ENCODE results near the gene FAM185A. TPM values are rescaled to one million over a fixed set of nuclear protein-coding genes. Genes with fewer than 3 reads are reported as not detected.
"Not testable (repeated sequence)": the region's sequence is repeated elsewhere in the genome, so short reads cannot be mapped to it uniquely, and the experiment has no call there.

FAM185A gene
- total RNA-seq, 4 donors from 2014 or later: 8.9 to 36.3 (median 13.0) TPM

DNA sequence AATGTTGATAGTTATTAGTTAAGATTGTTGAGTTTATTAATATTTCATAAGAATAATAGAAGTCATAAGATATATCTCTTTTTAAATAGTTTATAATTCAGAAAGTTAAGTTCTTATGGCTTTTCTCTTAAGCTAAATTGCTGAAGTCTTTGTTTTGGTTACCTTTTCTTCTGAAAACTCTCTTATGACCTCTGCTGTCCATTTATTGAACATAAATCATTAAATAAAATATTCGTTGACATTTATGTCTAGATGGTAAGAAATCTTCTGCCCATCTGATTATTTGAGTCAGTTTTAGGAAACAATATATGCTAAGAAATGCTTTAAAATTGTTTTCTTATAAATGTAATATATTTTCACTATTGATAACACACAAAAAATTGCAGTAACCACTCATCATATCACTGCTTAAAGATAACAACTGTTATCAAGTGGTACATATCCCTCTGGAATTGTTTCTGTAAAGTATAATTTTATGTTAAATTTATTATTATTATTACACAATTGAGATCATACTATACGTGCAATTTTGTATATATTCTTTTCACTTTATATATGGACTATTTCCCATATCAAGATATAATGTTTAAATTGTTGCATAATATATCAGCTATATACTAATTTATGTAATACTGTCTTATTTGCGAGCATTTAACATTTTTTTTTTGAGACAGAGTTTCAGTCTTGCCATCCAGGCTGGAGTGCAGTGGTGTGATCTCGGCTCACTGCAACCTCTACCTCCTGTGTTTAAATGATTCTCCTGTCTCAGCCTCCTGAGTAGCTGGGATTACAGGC is 3.1 kb upstream of the FAM185A start:
- not testable (repeated sequence) for H3K27ac ChIP-seq, H3K36me3 ChIP-seq, H3K4me3 ChIP-seq, H3K9me3 ChIP-seq, H3K27me3 ChIP-seq, ATAC-seq
- H3K4me1 ChIP-seq: peaks cover 0 to 43% (median 8%) of the 10 kb centered on the region in 3 donors
- 45 to 62% methylated on average over 4 of the region's 4 CpGs for WGBS, 2 donors (ENCODE audit: low coverage in 1 of 2)

DNA sequence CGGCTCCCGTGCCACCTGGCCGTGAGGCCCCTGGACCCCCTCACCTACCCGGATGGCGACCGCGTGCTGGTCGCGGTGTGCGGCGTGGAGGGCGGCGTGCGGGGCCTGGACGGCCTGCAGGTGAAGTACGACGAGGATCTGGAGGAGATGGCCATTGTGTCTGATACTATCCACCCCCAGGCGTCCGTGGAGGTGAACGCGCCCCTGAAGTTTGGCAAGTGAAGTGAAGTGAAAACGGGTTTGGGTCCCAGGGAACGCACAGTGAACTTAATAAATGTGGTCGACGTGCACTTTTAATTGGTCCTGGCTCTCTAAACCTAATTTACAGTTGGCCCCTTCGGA is 617 bp downstream of the FAM185A start:
- not testable (repeated sequence) for H3K9me3 ChIP-seq, ATAC-seq, H3K36me3 ChIP-seq, H3K27me3 ChIP-seq
- Histone ChIP-seq H3K4me3 (peak overlapping the region; percentile 62 to 65), H3K27ac (peak overlapping the region in 3 of 4 donors; percentile 79 to 88 (median 81)), H3K4me1 (peaks cover 0 to 28% (median 8%) of the 10 kb centered on the region in 3 donors)
- 22% methylated on average over 5 of the region's 26 CpGs; no CpG with 5 or more reads in 1 of the 2 donors for WGBS, 2 donors (ENCODE audit: low coverage in 1 of 2)

DNA sequence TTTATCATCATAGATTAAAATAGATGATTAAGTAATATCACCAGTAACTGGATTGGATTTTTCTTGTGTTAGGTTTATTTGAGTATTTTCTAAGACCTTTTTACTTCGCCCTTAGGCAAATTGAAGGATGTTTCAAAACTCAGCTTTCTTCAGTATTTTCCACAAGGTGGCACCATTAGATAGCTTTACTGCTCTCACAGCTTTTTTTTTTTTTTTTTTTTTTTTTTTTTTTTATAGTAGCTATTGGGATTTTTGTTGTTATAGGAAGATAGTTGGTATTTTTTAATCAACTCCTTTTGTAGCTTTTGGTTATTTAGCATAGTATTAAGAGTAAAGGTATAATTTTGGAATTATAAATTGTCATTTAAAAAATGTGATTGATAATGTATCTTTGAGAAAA is 9.4 kb downstream of the FAM185A start:
- not testable (repeated sequence) for H3K4me3 ChIP-seq, ATAC-seq, H3K27ac ChIP-seq, H3K27me3 ChIP-seq, H3K9me3 ChIP-seq
- H3K4me1 ChIP-seq: peaks cover 0 to 35% (median 0%) of the 10 kb centered on the region in 3 donors
- 29% methylated on average over 1 of the region's 1 CpG; no CpG with 5 or more reads in 1 of the 2 donors for WGBS, 2 donors (ENCODE audit: low coverage in 1 of 2)
- peaks cover 0 to 19% of the 10 kb centered on the region in 2 donors for H3K36me3 ChIP-seq
- TF ChIP-seq, protein P1, sequence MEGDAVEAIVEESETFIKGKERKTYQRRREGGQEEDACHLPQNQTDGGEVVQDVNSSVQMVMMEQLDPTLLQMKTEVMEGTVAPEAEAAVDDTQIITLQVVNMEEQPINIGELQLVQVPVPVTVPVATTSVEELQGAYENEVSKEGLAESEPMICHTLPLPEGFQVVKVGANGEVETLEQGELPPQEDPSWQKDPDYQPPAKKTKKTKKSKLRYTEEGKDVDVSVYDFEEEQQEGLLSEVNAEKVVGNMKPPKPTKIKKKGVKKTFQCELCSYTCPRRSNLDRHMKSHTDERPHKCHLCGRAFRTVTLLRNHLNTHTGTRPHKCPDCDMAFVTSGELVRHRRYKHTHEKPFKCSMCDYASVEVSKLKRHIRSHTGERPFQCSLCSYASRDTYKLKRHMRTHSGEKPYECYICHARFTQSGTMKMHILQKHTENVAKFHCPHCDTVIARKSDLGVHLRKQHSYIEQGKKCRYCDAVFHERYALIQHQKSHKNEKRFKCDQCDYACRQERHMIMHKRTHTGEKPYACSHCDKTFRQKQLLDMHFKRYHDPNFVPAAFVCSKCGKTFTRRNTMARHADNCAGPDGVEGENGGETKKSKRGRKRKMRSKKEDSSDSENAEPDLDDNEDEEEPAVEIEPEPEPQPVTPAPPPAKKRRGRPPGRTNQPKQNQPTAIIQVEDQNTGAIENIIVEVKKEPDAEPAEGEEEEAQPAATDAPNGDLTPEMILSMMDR (IDR thresholded peaks at IDR 0.05): peak in 1 of 4 experiments; percentile 34

DNA sequence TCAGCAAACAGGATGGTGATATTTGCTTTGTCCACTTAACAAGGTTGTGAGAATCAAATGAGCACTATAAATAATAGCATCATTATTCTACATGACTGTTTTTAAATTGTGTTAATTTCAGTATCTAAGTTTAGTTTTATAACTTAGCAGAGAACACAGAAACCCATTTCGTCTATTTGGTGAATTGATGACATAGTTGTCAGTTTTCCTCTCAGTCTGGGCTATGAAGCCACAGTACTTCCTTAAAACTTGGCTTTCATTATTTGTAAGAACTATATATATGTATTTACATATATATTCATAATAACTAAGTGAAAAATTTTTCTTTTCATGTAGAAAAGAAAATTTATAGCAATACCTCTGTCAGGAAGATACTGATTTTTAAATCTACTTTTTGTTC is 11.1 kb downstream of the FAM185A start:
- WGBS, 2 donors (ENCODE audit: low coverage in 1 of 2): 20 to 47% methylated on average over 1 of the region's 1 CpG
- H3K4me3 ChIP-seq, H3K27me3 ChIP-seq, H3K27ac ChIP-seq, H3K9me3 ChIP-seq, ATAC-seq: not testable (repeated sequence)
- peaks cover 0 to 13% of the 10 kb centered on the region in 2 donors for H3K36me3 ChIP-seq
- peaks cover 0 to 35% (median 0%) of the 10 kb centered on the region in 3 donors for H3K4me1 ChIP-seq

DNA sequence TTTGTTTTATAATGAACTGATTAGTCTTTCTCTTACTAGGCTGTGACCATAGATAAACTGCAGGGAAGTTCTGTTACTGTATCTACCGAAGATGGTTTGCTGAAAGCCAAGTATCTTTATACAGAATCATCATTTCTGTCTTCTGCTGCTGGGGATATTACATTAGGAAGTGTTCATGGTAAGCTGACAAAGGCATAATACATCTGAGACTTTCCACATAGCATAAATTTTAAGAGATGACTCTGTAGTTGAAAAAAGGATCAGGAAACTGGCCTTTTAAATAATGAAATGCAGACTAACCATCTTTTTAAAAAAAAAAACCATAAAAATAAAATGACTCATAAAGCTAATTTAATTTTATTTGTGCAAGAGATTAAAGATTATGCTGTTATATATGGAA is 12.4 kb downstream of the FAM185A start:
- WGBS, 2 donors (ENCODE audit: low coverage in 1 of 2): 8% methylated on average over 1 of the region's 1 CpG; no CpG with 5 or more reads in 1 of the 2 donors
- H3K4me1 ChIP-seq: peaks cover 0 to 35% (median 0%) of the 10 kb centered on the region in 3 donors
- not testable (repeated sequence) for H3K27me3 ChIP-seq, H3K36me3 ChIP-seq, H3K27ac ChIP-seq, ATAC-seq, H3K4me3 ChIP-seq, H3K9me3 ChIP-seq

DNA sequence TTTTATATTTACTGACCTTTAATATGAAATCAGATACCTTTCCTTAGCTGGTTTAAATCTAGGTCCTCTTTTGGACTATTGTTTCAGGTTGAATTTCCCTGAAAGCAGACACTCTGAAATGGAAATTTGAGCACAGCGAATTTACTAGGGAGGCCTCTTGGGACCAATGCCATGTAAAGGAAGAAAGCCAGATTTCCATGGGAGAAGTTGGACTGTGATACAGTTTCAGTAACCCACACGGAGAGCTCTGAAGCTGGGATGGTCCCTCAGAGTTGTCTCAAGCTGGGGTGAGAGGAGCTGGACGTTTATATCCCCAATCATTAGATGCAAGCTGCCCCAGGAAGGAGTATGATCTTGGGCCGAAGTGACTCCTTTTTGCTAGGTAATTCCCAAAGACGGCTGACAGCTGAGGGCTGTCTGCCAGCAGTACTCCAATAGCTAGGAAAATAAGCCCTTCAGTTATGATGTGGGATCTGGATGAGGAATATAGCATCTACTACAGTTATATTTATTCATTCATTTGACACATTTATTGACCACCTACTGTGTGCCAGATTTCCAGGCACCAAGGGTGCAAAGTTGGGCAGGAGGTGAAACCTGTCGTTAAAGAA is 14.6 kb downstream of the FAM185A start:
- 12 to 16% methylated on average over 3 to 4 of the region's 6 CpGs for WGBS, 2 donors (ENCODE audit: low coverage in 1 of 2)
- ATAC-seq, H3K9me3 ChIP-seq, H3K36me3 ChIP-seq, H3K4me3 ChIP-seq, H3K27me3 ChIP-seq: not testable (repeated sequence)
- Histone ChIP-seq H3K4me1 (peaks cover 0 to 35% (median 0%) of the 10 kb centered on the region in 3 donors), H3K27ac (peak overlapping the region in 3 of 4 donors; percentile 57 to 68 (median 67))

DNA sequence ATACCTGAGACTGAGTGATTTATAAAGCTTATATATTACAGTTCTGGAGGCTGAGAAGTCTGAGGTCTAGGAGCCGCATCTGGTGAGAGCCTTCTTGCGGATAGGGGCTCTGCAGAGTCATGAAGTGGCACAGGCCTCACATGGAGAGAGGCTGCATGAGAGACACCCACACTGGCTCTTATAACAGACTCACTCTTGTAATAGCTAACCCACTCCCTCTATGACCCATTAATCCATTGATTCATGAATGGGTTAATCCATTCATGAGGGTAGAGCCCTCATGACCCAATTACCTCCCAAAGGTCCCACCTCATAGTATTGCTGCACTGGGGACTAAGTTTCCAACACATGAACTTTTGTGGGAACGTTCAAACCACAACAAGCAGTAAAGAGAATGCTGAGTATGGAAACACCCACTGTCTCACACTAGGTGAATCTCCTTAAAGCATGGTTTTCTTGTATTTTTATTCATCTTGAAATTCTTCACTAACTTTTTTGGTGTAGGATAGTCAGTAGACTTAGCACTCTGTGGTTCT is 20.9 kb downstream of the FAM185A start:
- H3K27me3 ChIP-seq, H3K4me1 ChIP-seq, H3K9me3 ChIP-seq, ATAC-seq, H3K36me3 ChIP-seq, H3K4me3 ChIP-seq, H3K27ac ChIP-seq: not testable (repeated sequence)
- 88% methylated on average over 1 of the region's 3 CpGs; no CpG with 5 or more reads in 1 of the 2 donors for WGBS, 2 donors (ENCODE audit: low coverage in 1 of 2)

DNA sequence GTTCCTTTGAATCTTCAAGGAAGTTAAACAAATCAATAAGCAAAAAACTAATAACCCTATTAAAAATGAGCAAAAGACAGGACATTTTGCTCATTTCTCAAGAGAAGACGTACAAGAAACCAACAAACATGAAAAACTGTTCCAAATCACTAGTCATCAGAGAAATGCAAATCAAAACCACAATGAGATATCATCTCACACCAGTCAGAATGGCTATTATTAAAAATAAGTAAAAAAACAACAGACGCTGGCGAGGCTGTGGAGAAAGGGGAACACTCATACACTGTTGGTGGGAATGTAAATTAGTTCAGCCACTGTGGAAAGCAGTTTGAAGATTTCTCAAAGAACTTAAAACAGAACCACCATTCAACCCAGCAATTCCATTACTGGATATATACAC is 21.7 kb downstream of the FAM185A start:
- H3K4me3 ChIP-seq, H3K27ac ChIP-seq, ATAC-seq, H3K36me3 ChIP-seq, H3K4me1 ChIP-seq, H3K9me3 ChIP-seq, H3K27me3 ChIP-seq: not testable (repeated sequence)
- no CpG with 5 or more reads among the region's 3 CpGs for WGBS, 2 donors (ENCODE audit: low coverage in 1 of 2)

DNA sequence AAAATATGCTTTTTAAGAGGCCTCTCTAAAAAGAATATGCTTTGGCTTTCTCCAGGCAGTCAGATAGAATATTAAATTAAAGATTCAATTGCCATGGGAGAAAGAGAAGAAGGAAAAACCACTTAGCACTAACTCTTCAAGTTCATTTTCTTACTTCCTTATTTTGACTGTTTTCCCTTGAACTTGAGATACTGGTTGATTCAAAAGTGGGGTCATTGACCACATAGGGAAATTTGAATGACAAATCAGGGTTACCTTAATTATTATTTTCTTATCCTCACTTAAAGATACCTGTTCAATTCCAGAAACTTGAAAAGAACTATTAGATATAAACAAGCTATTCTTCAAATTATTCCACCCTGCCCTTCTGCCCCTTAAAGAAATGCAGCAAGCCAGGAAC is 27.4 kb downstream of the FAM185A start:
- not testable (repeated sequence) for H3K4me3 ChIP-seq, H3K36me3 ChIP-seq, H3K9me3 ChIP-seq, ATAC-seq, H3K27ac ChIP-seq, H3K4me1 ChIP-seq, H3K27me3 ChIP-seq

DNA sequence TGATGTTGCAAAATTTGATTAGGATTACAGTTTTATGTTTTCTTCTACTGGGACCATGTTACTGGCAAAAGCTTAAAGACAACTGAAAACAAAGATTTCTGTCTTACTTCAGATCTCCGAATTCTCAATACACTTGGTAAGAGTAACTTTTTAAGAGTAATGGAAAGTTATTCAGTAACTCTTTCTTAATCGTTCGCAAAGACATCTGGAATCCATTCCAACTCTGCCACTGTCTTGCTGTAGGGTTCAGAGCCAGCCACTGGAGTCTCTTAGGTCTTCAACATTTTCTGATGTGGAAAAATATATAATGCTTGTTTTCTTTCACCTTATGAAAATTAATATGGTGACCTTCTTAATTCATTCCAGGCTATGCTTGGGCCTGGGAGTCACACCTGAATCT is 29.9 kb downstream of the FAM185A start:
- not testable (repeated sequence) for ATAC-seq, H3K27ac ChIP-seq, H3K36me3 ChIP-seq, H3K4me3 ChIP-seq, H3K9me3 ChIP-seq, H3K4me1 ChIP-seq, H3K27me3 ChIP-seq
- WGBS, 2 donors (ENCODE audit: low coverage in 1 of 2): 62 to 72% methylated on average over 3 of the region's 3 CpGs

DNA sequence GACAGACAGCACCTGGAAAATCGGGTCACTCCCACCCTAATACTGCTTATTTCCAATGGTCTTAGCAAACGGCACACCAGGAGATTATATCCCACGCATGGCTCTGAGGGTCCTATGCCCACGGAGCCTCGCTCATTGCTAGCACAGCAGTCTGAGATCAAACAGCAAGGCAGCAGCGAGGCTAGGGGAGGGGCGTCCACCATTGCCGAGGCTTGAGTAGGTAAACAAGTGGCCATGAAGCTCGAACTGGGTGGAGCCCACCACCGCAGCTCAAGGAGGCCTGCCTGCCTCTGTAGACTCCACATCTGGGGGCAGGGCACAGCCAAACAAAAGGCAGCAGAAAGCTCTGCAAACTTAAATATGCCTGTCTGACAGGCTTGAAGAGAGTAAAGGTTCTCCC is 32.1 kb downstream of the FAM185A start:
- H3K36me3 ChIP-seq, ATAC-seq, H3K27me3 ChIP-seq, H3K4me3 ChIP-seq, H3K4me1 ChIP-seq, H3K27ac ChIP-seq, H3K9me3 ChIP-seq: not testable (repeated sequence)
- WGBS, 2 donors (ENCODE audit: low coverage in 1 of 2): 83 to 97% methylated on average over 2 to 6 of the region's 10 CpGs

DNA sequence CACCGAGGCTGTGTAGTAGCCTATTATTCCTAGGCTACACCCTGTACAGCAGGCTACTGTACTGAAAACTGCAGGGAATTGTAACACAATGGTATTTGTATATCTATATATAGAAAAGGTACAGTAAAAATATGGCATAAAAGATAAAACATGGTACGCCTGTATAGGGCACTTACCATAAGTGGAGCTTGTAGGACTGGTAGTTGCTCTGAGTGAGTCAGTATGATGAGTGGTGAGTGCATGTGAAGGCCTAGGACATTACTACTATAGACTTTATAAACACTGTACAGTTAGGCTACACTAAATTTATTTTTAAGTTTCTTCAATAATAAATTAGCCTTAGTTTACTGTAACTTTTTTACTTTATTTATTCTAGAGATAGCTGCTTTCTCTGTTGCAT is 40.0 kb downstream of the FAM185A start:
- H3K27ac ChIP-seq, H3K9me3 ChIP-seq, H3K4me1 ChIP-seq, H3K4me3 ChIP-seq, H3K27me3 ChIP-seq, ATAC-seq: not testable (repeated sequence)
- peaks cover 0 to 15% of the 10 kb centered on the region in 2 donors for H3K36me3 ChIP-seq
- WGBS, 2 donors (ENCODE audit: low coverage in 1 of 2): 75 to 100% methylated on average over 2 of the region's 2 CpGs
